PC-3 (cell line): ENCODE data around the gene AGAP1.

Experiments used
- EZH2 ChIP-seq: fragments of 300-600 bp; sonication (generic); IDR thresholded peaks from one replicate; pipeline ENCODE4 v1.6.1; 2017; ENCODE audit warnings: antibody characterized with exemption, mild to moderate bottlenecking, low read length; ENCODE audit not compliant: unreplicated experiment
- EZH2phosphoT487 ChIP-seq: fragments of 300-600 bp; sonication (generic); IDR thresholded peaks from 2 replicates; pipeline ENCODE4 v1.6.1; 2018; ENCODE audit warnings: mild to moderate bottlenecking, antibody characterized with exemption, low read length, borderline replicate concordance

GRCh38 chr2:235572592-235572991, 78.7 kb downstream of the AGAP1 start:
- TF ChIP-seq EZH2 (no peak), EZH2phosphoT487 (no peak)
